HEK293T (cell line): Measurements from ENCODE around the gene CYFIP1.

Experiments
- CTCF ChIA-PET: fragments of 350-600 bp; formaldehyde crosslinking; extraction: SDS; loops from one replicate; lab custom pipeline; 2021; ENCODE audit warnings: antibody characterized with exemption, inconsistent platforms; lab: Yijun Ruan, JAX
- POLR2A ChIA-PET: fragments of 350-600 bp; formaldehyde crosslinking; extraction: SDS; loops from one replicate; lab custom pipeline; 2020; ENCODE audit warnings: antibody characterized with exemption, inconsistent platforms; lab: Yijun Ruan, JAX
- DNase-seq: peaks from one replicate; pipeline ENCODE4 v3.0.0; 2012; ENCODE audit warnings: mixed read lengths; ENCODE audit errors: extremely low spot score
- ARNT ChIP-seq: fragments of 450-650 bp; IDR thresholded peaks from 2 replicates; pipeline ENCODE4 v1.6.1; 2017; ENCODE audit warnings: mild to moderate bottlenecking
- BHLHE40 ChIP-seq: fragments of 450-650 bp; IDR thresholded peaks from 2 replicates; pipeline ENCODE4 v1.6.1; 2016; ENCODE audit warnings: mild to moderate bottlenecking, moderate library complexity, borderline replicate concordance
- CTBP1 ChIP-seq: fragments of 450-650 bp; IDR thresholded peaks from 2 replicates; pipeline ENCODE4 v1.6.1; 2016; ENCODE audit warnings: borderline replicate concordance
- ELF4 ChIP-seq: fragments of 450-650 bp; IDR thresholded peaks from 2 replicates; pipeline ENCODE4 v1.6.1; 2017; ENCODE audit warnings: antibody characterized with exemption
- FOXA1 ChIP-seq: fragments of 450-650 bp; IDR thresholded peaks from 2 replicates; pipeline ENCODE4 v1.6.1; 2016; ENCODE audit warnings: mild to moderate bottlenecking
- FOXK2 ChIP-seq: fragments of 450-650 bp; IDR thresholded peaks from 2 replicates; pipeline ENCODE4 v1.6.1; 2016; ENCODE audit warnings: mild to moderate bottlenecking
- FOXM1 ChIP-seq: fragments of 450-650 bp; IDR thresholded peaks from 2 replicates; pipeline ENCODE4 v1.6.1; 2017; ENCODE audit warnings: mild to moderate bottlenecking, borderline replicate concordance
- HDGF ChIP-seq: fragments of 450-650 bp; IDR thresholded peaks from 2 replicates; pipeline ENCODE4 v1.6.1; 2017; ENCODE audit warnings: antibody characterized with exemption, borderline replicate concordance
- L3MBTL2 ChIP-seq: fragments of 450-650 bp; conservative IDR thresholded peaks from 2 replicates; pipeline ENCODE4 v1.6.1; 2016; ENCODE audit warnings: mild to moderate bottlenecking
- LEF1 ChIP-seq: fragments of 450-650 bp; IDR thresholded peaks from 2 replicates; pipeline ENCODE4 v1.6.1; 2017; ENCODE audit warnings: mild to moderate bottlenecking, borderline replicate concordance
- NFRKB ChIP-seq: fragments of 450-650 bp; IDR thresholded peaks from 2 replicates; pipeline ENCODE4 v1.6.1; 2016; ENCODE audit warnings: mild to moderate bottlenecking, moderate library complexity
- SP1 ChIP-seq: fragments of 450-650 bp; IDR thresholded peaks from 2 replicates; pipeline ENCODE4 v1.6.1; 2017
- SUZ12 ChIP-seq: fragments of 450-650 bp; IDR thresholded peaks from 2 replicates; pipeline ENCODE4 v1.6.1; 2016; ENCODE audit warnings: mild to moderate bottlenecking
- TARDBP ChIP-seq: fragments of 450-650 bp; IDR thresholded peaks from 2 replicates; pipeline ENCODE4 v1.6.1; 2016
- ZNF384 ChIP-seq: fragments of 450-650 bp; IDR thresholded peaks from 2 replicates; pipeline ENCODE4 v1.6.1; 2016
- TF ChIP-seq, protein P1 (sequence below): fragments of 450-650 bp; IDR thresholded peaks from 2 replicates; pipeline ENCODE4 v1.6.1; 2016

Gene CYFIP1

DNA sequence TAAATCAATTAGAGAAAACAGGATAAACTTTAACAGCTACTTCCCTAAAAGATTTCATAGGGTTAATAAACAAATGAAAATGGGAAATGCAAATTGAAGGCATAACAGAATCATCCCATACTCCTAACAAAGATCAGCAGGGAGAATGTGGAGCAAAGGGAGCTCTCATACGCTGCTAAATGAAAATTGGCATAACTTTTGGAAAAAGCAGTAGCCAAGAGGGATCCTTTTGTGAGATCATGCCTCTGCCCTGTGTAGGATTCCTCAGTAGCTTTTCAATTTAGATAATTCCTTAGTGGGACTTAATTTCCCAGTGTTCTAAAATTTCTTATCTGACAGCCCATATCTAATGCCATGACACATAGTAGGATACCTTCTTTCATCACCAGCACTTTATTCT, 123.5 kb downstream of the CYFIP1 start:
- POLR2A ChIA-PET, result no interaction called here
- TF ChIP-seq ZNF384 (no peak), TARDBP (no peak), L3MBTL2 (no peak)
- TF ChIP-seq, protein P1, sequence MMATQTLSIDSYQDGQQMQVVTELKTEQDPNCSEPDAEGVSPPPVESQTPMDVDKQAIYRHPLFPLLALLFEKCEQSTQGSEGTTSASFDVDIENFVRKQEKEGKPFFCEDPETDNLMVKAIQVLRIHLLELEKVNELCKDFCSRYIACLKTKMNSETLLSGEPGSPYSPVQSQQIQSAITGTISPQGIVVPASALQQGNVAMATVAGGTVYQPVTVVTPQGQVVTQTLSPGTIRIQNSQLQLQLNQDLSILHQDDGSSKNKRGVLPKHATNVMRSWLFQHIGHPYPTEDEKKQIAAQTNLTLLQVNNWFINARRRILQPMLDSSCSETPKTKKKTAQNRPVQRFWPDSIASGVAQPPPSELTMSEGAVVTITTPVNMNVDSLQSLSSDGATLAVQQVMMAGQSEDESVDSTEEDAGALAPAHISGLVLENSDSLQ, result no peak
- CTCF ChIA-PET, result no interaction called here
- no peak for DNase-seq

DNA sequence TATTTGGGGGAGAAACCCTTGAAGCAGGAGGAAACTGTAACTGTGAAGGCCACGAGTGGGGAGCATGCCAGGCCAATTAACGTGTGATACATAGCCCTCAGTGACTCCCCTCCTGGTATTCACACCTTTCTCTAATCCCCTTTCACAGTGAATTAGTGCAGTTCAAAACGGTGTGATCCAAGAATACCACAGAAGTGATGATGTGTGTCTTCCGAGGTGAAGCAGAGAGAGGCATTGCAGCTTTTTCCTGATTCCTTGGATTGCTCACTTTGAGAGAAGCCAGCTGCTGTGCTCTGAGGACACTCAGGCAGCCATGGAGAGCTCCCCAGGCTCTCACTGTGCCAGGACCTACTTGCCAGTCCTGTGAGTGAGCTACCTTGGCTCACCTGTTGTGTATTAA, 124.4 kb downstream of the CYFIP1 start:
- TF ChIP-seq ELF4, result no peak
- TF ChIP-seq L3MBTL2, result no peak
- TF ChIP-seq CTBP1, result no peak
- TF ChIP-seq FOXM1, result no peak
- TF ChIP-seq TARDBP, result no peak
- no peak for TF ChIP-seq NFRKB
- no peak for TF ChIP-seq BHLHE40
- TF ChIP-seq FOXK2, result no peak
- TF ChIP-seq HDGF, result no peak
- no peak for TF ChIP-seq FOXA1
- TF ChIP-seq, protein P1, result no peak
- no peak for TF ChIP-seq ARNT
- TF ChIP-seq SUZ12, result no peak
- TF ChIP-seq LEF1, result no peak
- TF ChIP-seq ZNF384, result no peak
- no peak for TF ChIP-seq SP1
- ChIA-PET POLR2A (no interaction called here), CTCF (interaction anchor here (0.6 kb wide), 1 partner anchor 61 kb away, joined by 4 read pairs; no protein-coding TSS in a partner anchor)
- DNase-seq, result no peak

GRCh38 chr15:22851513-22851912, 128.7 kb downstream of the CYFIP1 start:
- ChIA-PET CTCF (no interaction called here), POLR2A (no interaction called here)
- no peak for DNase-seq
- TF ChIP-seq SUZ12 (no peak), LEF1 (no peak), HDGF (no peak), ELF4 (no peak), FOXK2 (no peak), FOXA1 (no peak), ARNT (no peak), FOXM1 (no peak), BHLHE40 (no peak), L3MBTL2 (no peak), TARDBP (no peak), SP1 (no peak), NFRKB (no peak)
- TF ChIP-seq, protein P1, result no peak

DNA sequence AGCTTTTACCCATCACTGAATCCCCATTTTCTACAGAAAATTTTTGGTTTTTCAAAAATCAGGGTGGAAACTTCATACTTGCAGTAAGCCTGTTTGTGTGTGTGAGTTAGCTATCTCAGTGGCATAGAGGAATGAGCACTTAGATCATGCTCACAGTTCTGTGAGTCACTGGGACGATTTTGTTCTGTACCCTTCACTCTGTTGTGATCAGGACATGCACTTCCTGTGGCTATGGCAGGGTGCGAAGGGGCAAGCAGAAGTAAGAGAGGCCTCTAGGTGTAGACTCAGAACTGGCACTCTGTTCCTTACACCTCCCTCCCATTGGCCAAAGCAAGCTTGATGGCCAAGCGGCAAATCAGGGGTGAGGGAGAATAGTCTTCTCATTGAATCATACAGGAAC, 130.1 kb downstream of the CYFIP1 start:
- no peak for TF ChIP-seq NFRKB
- TF ChIP-seq FOXA1, result no peak
- no peak for TF ChIP-seq CTBP1
- TF ChIP-seq SP1, result no peak
- TF ChIP-seq BHLHE40, result no peak
- TF ChIP-seq FOXK2, result no peak
- TF ChIP-seq SUZ12, result no peak
- no peak for TF ChIP-seq ELF4
- TF ChIP-seq LEF1, result no peak
- ChIA-PET CTCF (no interaction called here), POLR2A (no interaction called here)
- DNase-seq, result no peak

DNA sequence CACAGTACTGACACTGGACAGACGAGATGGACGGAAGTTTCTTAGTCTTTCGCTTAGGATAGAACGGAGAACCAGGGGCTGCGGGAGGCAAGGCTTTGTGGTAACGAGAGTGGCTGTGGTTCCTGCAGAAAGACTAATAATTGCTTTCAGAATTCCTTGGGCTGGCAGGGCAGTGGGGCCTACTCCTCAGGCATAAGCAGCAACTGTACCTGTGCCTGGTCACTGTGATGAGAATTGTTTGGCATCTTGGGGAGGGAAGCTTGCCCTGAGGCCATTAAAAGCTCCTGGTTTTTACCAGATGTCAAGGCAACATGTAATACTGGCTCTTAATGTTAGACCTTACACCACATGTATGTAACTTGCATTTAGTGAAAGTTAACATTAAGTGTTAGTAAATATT, 134.1 kb downstream of the CYFIP1 start:
- POLR2A ChIA-PET, result interaction anchor here (0.9 kb wide), 1 partner anchor 9 kb away, joined by 3 read pairs; no protein-coding TSS in a partner anchor
- DNase-seq, result no peak

GRCh38 chr15:22845289-22845900, 134.8 kb downstream of the CYFIP1 start:
- POLR2A ChIA-PET, result interaction anchor here (0.9 kb wide), 1 partner anchor 8 kb away, joined by 3 read pairs; no protein-coding TSS in a partner anchor
- TF ChIP-seq HDGF (no peak), FOXM1 (no peak), ZNF384 (no peak), CTBP1 (no peak), ARNT (no peak), BHLHE40 (no peak), NFRKB (no peak), LEF1 (no peak), SUZ12 (no peak), FOXK2 (no peak), L3MBTL2 (no peak), FOXA1 (no peak), TARDBP (no peak), ELF4 (no peak), SP1 (no peak)
- TF ChIP-seq, protein P1, result no peak
- CTCF ChIA-PET, result no interaction called here
- DNase-seq, result no peak

More for the DNA sequence above, 134.1 kb downstream of the CYFIP1 start:
- CTCF ChIA-PET, result no interaction called here
- TF ChIP-seq L3MBTL2 (no peak), TARDBP (no peak), CTBP1 (no peak), BHLHE40 (no peak)
- TF ChIP-seq, protein P1, result no peak
